Caki2 (cell line): ENCODE measurements around the gene MMP23B. TPM values are rescaled to one million over a fixed set of nuclear protein-coding genes. Genes with fewer than 3 reads are reported as not detected.
A peak's percentile ranks its signal among the peaks of the same experiment; 100 is the strongest.

Experiments
- DNase-seq: peaks from one replicate; pipeline ENCODE4 v3.0.0-alpha.2; 2015; ENCODE audit warnings: low read depth
- in situ Hi-C: cut with HindIII; loops from 2 replicates; pipeline ENCODE4 v1.10.0; 2016; ENCODE audit warnings: low sequenced_read_pairs, low pct_unique_long_range_greater_than_20kb, mixed read lengths
- total RNA-seq: library from RNA; depleted of rRNA; stranded (reverse); fragments of >200 nt; shearing (Covaris generic); gene quantifications from 2 replicates; pipeline ENCODE4 v1.2.3, GENCODE V29; 2014; ENCODE audit warnings: low replicate concordance

MMP23B gene
- total RNA-seq, 1 experiment from 2014 or later, result not detected

GRCh38 chr1:1601564-1602303 is 30.2 kb upstream of the MMP23B start:
- in situ Hi-C loops, result no loop called here
- DNase-seq, result no peak

GRCh38 chr1:1602304-1602967 is 29.5 kb upstream of the MMP23B start:
- in situ Hi-C loops, result no loop called here
- no peak for DNase-seq

DNA sequence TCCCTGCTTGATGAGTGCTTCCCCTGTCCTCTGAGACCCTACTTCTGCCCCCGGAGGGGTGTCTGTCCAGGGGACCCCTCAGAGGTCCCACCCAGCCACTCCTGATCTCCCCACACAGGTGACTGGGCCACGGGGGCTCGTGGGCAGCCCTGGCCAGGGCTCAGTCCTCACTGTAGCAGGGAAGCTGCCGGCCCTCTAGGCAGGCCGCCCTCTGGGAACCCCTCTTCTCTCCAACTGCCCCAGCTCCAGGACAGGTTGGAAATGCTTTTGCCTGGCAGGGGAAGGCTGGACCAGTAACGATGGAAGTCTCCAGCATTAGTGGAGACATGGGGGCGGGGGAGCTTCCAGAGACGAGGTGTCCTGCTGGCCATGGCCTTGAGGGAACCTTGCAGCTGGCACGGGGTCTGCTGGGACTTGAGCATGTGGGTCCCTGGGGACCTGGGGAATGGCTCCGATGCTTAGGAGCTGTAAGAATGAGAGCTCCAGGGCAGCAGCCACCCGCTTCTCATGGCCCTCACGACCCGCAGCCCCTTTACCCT is 28.9 kb upstream of the MMP23B start:
- DNase-seq, result no peak
- in situ Hi-C loops, result no loop called here

DNA sequence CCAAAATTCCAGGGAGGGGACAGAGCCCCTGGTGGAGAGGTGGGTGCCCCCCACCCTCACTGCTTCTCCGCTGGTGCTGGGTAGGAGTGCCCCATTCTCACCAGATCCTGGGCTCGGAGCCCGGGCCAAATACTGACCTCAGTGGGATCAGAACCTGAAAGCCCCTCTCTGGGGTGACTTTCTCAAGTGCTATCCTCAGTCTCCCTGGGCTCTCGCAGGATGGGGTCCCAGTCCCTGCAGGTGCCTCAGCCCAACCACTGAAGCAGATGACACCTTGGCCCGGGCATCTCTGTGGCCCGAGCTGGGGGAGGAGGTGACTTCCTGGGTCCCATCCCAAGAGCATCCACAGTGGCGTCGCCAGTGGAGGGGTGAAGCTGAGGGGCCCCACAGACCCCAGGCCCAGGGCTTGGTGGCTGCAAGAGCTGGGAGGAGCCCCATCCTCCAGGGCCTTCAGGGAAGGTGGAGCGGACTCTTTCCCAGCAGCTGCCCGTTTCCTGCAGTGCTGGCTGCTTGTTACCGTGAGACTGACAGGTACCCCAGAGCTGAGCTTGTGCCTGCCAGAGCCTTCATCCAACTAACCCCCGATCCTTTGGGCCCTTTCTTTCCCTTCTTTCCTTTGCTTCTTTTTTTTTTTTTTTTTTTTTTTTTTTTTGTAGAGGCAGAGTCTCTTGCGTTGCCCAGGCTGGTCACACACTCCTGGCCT is 28.2 kb upstream of the MMP23B start:
- no peak for DNase-seq
- in situ Hi-C loops, result no loop called here

- in situ Hi-C loops, result no loop called here
- DNase-seq, result no peak
Measured at GRCh38 chr1:1604374-1605033, 27.5 kb upstream of the MMP23B start.

- in situ Hi-C loops, result no loop called here
- DNase-seq, result no peak
Measured at GRCh38 chr1:1605034-1605591, 26.9 kb upstream of the MMP23B start.

DNA sequence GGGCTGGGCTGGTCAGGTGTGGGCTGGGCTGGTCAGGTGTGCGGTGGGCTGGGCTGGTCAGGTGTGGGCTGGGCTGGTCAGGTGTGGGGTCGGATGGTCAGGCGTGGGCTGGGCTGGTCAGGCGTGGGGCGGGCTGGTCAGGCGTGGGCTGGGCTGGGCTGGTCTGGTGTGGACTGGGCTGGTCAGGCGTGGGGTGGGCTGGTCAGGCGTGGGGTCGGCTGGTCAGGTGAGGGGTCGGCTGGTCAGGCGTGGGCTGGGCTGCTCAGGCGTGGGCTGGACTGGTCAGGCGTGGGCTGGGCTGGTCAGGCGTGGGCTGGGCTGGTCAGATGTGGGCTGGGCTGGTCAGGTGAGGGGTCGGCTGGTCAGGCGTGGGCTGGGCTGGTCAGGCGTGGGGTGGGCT is 26.2 kb upstream of the MMP23B start:
- DNase-seq, result no peak
- in situ Hi-C loops, result no loop called here

- DNase-seq, result no peak
- in situ Hi-C loops, result no loop called here
Measured at GRCh38 chr1:1606232-1606631, 25.7 kb upstream of the MMP23B start.

GRCh38 chr1:1609822-1610485 is 22.0 kb upstream of the MMP23B start:
- in situ Hi-C loops, result no loop called here
- DNase-seq, result no peak

DNA sequence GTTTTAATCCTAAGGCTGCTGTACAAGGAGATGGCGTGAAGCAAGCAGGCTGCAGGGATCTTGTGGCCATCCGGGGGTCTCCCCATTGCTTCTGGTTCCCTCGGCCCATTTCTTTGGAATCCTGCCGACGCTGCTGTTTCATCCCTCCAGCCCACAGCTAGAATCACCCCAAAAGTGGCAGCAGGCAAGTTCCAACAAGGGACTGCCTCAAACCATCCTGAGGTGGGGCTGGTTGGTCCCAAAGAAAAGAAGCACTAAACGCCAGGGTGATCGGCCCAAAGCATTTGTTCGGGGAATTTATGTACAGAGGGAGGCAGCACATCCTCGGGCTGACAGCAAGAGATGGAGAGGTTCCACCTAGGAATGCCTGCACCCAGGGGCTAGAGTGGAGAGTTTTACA is 21.2 kb upstream of the MMP23B start:
- no peak for DNase-seq
- in situ Hi-C loops, result no loop called here

- DNase-seq, result no peak
- in situ Hi-C loops, result no loop called here
Measured at GRCh38 chr1:1612104-1612400, 19.9 kb upstream of the MMP23B start.

DNA sequence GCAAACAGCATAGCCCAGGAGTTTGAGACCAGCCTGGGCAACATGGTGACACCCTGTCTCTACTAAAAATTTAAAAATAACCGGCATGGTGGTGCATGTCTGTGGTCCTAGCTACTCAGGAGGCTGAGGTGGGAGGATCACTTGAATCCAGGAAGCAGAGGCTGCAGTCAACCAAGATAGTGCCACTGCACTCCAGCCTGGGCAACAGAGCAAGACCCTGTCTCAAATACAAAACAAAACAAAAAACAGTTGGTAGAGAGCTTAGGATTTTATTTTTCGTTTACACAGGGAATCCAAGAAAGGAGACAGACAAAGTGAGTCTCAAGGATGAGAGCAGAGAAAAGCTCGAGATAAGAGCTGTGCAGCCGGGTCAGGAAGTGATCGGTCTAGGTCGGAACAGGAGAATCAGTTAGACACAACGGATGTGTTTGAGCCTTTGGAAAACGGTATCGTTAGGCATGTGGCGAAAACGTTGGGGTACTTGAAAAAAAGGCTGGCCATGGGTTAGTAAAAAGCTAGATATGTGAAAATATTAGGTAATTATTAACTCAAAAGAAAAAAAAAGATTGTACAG is 18.4 kb upstream of the MMP23B start:
- in situ Hi-C loops, result no loop called here
- DNase-seq, result no peak

DNA sequence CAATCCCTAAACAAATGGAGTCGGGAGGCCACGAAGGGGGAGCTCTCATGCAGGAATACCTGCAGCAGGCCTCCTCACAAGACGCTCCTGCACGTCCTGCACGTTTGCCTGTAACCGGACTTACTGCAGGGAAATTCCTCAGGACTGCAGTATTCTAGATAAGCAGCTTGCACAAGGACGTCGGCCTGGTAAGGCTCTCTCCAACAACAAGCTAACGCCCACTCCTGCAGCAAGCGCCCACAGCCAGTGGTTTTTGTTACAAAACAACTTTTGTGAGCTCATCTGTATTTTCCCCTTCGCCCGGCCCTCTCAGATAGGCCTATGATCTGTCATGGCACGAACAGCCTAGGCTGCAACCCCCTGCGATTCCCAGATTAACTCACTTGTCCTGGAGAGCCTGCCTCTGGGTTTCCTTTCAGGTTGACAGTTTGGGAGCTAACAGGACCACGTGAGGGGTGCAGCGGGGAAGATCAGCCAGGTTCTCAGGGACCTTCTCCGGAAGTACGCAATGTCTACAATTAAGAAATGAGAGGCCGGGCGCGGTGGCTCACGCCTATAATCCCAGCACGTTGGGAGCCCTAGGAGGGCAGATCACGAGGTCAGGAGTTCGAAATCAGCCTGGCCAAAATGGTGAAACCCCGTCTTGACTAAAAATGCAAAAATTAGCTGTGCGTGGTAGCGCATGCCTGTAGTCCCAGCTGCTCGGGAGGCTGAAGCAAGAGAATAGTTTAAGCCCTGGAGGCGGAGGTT is 17.6 kb upstream of the MMP23B start:
- in situ Hi-C loops, result no loop called here
- peak; percentile 75 for DNase-seq

DNA sequence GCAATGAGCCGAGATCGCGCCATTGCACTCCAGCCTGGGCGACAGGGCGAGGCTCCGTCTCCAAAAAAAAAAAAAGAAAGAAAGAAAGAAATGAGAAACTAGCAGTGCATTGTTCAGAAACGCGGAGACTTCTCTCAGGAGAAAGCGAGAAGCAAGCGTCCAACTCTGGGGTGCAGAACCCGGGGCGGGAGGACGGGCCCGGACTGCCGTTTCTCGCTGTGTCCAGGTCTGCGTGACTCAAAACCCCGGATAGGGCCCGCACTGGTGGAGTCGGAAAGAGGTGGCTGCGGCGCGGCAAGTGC is 17.1 kb upstream of the MMP23B start:
- DNase-seq, result no peak
- in situ Hi-C loops, result no loop called here

DNA sequence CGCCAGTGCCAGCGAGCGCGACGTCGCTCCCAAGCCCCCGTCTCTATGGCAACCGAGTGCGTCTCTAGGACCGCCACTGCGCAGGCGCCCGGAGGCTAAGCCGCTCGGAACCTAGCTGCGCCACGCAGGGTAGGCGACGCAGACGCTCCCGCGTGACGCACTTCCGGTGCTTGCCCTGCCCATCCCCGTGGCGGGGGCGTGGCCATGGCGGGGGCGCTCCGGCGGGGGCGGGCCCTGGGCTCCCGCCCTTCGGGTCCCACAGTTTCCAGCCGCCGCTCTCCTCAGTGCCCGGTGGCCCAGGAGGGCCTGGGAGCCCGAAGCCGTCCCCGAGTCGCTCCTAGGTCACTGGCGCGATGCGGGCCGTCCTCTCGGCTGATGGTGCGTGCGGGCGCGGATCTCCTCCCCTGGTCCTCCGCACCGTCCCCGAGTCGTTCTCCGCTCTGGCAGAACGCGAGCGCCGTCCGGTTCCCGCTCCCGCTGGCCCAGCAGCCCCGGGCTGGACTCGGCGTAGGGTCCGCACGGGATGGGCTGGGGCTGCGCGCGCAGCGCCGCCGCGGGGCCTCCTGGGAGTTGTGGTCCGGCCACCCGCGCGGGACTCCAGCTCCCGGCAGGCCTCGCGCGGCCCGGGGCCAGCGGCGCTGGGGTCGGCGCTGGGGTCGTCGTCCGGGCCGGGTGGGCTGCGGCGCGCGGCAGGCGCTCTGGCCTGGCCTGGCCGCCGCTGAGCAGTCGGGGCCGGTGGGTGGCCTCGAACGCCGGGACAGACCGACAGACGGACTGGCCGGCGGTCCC is 16.5 kb upstream of the MMP23B start, which contains the start of gene MIB2:
Gene MIB2 (plus strand): TSS at position 245 of the 789 bp plus-strand sequence. CDS start 7,953 bp downstream, outside the sequence.
- DNase-seq, result peak; percentile 86
- in situ Hi-C loops, result no loop called here

- in situ Hi-C loops, result no loop called here
- DNase-seq, result peak; percentile 19
Measured at GRCh38 chr1:1616045-1616790, 15.8 kb upstream of the MMP23B start.
